HuH-7 (cell line): Measurements from ENCODE around the gene SLC16A12.
"Not testable (repeated sequence)": the region's sequence is repeated elsewhere in the genome, so short reads cannot be mapped to it uniquely, and the experiment has no call there.

ENCODE experiments used
- DNase-seq: peaks from one replicate; pipeline ENCODE4 v3.0.0; 2011; ENCODE audit warnings: low spot score

SLC16A12 gene

DNA sequence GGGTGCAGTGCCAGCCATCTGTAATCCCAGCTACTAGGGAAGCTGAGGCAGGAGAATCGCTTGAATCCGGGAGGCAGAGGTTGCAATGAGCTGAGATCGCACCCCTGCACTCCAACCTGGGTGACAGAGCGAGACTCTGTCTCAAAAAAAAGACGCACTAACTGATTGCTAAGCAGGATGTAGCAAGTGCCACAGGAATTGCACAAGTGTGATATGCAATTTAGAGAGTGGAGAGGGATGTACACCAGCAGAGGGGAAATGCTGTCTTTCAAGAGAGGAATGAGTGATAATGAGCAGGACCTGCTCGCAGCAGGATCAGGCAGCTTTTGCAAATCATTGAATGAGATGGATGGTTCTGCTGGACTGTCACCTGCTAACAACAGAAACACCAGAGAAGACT lies 13.3 kb upstream of the SLC16A12 start:
- DNase-seq = no peak

GRCh38 chr10:89547853-89548513 lies 12.6 kb upstream of the SLC16A12 start:
- DNase-seq = no peak

DNA sequence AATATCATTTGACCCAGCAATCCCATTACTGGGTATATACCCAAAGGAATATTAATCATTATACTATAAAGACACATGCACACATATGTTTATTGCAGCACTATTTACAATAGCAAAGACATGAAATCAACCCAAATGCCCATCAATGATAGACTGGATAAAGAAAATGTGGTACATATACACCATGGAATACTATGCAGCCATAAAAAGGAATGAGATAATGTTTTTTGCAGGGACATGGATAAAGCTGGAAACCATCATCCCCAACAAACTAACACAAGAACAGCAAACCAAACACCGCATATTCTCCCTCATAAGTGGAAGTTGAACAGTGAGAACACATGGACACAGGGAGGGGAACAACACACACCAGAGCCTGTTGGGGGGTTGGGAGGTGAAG lies 11.3 kb upstream of the SLC16A12 start:
- DNase-seq = not testable (repeated sequence)

DNA sequence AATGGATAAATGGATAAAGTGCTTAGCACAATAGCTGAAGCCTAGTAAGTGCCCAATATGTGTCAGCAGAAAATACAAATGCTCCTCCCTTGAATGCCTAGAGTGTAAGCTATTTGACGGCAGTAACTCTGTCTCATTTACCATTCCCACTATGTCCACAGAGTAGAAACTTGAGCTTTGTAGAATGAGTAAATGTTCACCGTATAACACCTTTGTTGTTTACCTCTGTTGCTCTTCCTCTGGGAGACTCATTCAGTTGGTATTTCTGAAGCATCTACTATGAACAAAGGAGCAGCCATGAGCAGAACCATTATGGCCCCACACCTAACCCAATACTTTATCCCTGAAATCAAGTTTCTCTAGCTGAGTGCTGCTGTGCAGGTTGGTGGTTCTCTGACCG lies 8.4 kb upstream of the SLC16A12 start:
- no peak for DNase-seq

GRCh38 chr10:89540420-89540949 lies 5.1 kb upstream of the SLC16A12 start:
- no peak for DNase-seq

GRCh38 chr10:89537364-89537763 lies 2.0 kb upstream of the SLC16A12 start:
- no peak for DNase-seq

GRCh38 chr10:89536013-89536354 lies 590 bp upstream of the SLC16A12 start:
- DNase-seq = no peak

DNA sequence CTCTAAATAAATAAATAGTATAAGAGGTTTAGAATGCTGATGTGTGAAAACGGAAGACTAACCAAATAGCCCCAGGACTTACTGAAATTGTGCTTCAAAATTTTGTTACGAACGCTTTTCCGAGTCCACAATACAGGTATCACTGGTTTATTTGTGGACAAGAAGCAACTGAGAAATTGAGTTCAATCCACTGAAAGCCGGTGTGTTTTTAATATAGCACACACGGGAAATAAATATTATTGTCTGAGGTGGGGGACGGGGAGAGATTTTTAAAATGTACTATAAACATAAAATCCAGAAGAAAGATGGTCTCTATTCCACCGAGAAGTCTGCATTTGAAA lies 598 bp downstream of the SLC16A12 start:
- DNase-seq = no peak

DNA sequence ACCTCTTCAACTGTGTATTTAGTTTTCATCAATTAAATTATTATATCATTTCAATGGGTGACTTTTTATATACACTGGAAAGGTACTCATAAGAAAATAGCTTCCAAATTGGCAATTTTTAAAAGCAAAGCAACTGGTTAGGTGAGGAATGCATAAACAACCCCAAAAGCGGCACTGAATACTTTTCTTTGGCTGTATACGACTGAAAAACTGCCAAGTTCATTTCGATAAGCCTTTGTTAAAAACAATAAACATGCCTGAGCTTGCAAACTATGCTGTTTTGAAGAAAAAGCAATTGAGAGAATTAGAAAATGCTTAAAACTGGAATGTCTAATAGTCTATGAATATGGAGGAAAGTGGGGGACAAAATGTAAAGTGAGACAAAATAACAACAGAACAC lies 2.9 kb downstream of the SLC16A12 start:
- no peak for DNase-seq

DNA sequence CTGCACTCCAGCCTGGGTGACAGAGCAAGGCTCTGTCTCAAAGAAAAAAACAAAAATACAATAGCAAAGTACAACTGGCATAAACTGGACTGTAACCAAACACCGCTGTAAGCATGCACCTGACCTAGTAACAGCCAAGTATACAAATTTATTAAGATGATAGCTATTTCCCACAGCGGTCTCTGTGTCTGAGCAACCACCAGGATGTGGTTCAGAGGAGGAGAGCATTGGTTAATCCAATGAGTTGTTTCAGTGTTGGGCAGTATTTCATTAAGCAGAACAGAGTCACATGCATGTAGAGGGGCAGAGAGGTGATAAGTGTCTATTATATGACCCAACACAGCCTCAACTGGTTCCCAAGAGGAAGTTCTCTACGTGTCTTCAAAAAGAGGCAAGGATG lies 4.0 kb downstream of the SLC16A12 start:
- DNase-seq = no peak

DNA sequence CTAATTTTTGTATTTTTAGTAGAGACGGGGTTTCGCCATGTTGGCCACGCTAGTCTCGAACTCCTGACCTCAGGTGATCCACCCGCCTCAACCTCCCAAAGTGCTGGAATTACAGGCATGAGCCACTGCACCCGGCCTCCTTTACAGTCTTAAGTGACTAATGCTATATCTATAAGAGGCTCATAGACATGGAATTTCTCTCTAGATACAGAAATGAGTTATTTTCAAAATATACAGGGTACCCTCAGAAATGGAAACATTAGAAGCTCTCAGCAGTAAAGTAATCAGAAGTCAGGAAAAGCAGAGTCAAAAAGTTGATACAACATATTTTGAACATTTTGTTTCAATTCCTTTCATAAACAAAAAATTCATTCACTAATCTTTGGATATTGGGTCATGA lies 5.7 kb downstream of the SLC16A12 start:
- not testable (repeated sequence) for DNase-seq

GRCh38 chr10:89526358-89526757 lies 9.0 kb downstream of the SLC16A12 start:
- DNase-seq = no peak

GRCh38 chr10:89525556-89525955 lies 9.8 kb downstream of the SLC16A12 start:
- no peak for DNase-seq

DNA sequence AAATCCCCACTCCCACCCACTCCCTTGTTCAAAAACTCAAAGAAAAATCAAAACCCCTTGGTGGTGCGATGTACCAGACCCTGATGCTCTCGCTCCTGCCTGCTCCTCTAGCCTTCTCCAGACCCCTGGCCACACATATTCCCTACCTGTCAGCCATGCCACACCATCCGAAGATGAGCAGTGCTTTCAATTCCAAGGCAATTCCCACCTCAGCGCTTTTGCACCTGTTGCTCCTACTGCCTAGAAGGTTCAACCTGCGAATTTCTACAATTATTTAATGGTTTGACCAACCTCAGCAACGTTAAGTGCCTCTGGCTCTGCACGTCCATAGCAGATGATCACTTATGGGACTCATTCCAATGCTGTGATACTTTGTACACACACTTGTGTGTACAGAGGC lies 11.1 kb downstream of the SLC16A12 start:
- DNase-seq = no peak

- no peak for DNase-seq
These were observed 12.1 kb downstream of the SLC16A12 start for GRCh38 chr10:89523274-89523673.

GRCh38 chr10:89522463-89522862 lies 12.9 kb downstream of the SLC16A12 start:
- DNase-seq = no peak

DNA sequence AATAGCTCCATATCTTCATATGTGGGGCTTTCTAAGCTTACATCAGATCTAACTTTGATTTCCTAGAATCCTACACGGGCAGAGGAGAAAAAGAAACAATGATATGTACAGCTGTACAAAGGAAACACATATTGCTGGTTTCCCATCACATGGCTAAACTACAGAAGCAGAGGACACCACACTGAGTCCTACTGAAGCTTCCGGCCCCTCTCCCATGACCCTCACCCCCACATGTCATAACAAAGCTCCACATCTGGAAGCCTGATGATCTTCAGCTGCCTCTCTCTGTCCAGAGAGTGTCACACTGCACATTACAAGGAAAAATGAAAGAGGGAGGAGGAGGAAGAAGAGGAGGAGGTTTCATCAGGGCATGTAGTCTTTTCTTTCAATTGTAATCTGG lies 14.0 kb downstream of the SLC16A12 start:
- no peak for DNase-seq

DNA sequence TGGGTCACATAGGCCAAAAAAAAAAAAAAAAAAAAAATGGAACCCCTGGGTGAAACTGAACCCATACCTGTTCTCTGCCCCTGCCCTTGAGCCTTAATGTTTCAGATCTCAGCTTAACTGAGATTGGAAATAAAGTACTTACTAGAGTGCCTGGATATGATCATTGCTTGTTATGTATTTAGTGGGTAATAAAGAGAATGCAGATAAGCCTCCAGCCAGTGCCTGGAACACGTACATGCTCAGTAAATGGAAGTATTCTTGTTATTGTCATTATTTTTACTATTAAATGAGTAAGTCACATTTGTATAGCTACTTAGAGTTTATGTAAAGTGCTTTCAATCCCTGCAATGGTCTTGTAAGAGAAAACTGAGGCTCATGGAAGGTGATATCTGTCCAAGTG lies 14.7 kb downstream of the SLC16A12 start:
- DNase-seq = no peak

GRCh38 chr10:89518876-89519842 lies 16.2 kb downstream of the SLC16A12 start:
- DNase-seq = no peak

GRCh38 chr10:89518108-89518507 lies 17.3 kb downstream of the SLC16A12 start:
- no peak for DNase-seq

DNA sequence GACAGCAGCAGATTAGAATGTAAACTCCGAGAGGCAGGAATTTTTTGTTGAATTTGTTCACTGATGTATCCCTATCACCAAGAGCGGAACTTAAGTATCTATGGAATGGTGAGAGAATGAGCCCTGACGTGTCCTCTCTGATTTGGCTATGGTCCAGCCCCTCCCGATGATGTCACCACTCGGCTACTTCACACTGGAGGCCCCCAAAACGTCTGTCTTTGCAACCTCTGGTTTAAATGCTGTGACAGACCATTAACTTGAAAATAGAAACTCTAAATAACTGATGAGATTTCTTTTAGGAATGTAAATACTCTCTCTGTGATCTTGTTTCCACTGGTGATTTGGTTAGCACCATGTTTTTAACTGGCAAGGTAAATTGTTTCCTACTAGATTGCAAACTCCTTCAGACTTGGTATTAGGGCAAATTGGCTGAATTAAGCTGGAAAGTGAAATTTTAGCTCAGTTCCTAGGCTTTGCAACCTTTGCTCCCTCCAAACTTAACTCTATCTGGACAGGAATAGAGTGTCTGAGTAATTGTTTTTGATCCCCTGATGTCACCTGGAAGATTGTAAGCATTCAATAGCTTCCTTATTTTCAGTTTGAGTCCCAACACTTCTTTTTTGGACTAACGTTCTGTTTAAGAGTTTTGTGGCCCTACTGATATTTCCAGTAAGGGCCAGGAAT lies 19.1 kb downstream of the SLC16A12 start:
- no peak for DNase-seq

GRCh38 chr10:89515031-89515841 lies 20.2 kb downstream of the SLC16A12 start:
- DNase-seq = no peak
